Measurements from ENCODE around the gene PP2D1.

Gene PP2D1

DNA sequence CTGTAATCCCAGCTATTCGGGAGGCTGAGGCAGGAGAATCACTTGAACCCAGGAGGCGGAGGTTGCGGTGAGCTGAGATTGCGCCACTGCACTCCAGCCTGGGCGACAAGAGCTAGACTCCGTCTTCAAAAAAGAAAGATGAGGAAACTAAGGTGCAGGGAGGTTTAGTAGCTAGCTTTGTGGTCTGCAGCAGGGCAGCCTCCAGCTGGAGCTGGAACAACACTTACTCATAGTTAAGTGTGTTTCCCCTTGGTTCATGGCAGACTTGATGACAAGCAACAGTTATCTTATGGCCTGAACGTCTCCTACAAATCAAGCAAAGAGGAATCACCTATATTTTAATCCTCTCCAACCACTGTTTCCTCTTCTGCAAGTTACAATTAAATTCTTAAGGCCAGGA is 40.8 kb upstream of the PP2D1 start:
- no peak for TF ChIP-seq CTCF (IDR thresholded peaks at IDR 0.05; ENCODE audit: poor library complexity, severe bottlenecking)
- DNase-seq (ENCODE audit: low spot score) (no peak), ATAC-seq (ENCODE audit: low read depth) (no peak)
- H3K27ac ChIP-seq (ENCODE audit: poor library complexity, severe bottlenecking): no peak overlapping the region
- H3K36me3 ChIP-seq (ENCODE audit: low read depth): no peaks in the 10 kb centered on the region
- H3K9me3 ChIP-seq (ENCODE audit: severe bottlenecking): no peaks in the 10 kb centered on the region
- no peaks in the 10 kb centered on the region for H3K27me3 ChIP-seq (ENCODE audit: insufficient read depth, poor library complexity, severe bottlenecking)
- H3K4me3 ChIP-seq (ENCODE audit: severe bottlenecking): no peak overlapping the region
- peaks cover 33% of the 10 kb centered on the region for H3K4me1 ChIP-seq (ENCODE audit: insufficient read depth, poor library complexity, severe bottlenecking)

GRCh38 chr3:20051123-20051806 is 39.2 kb upstream of the PP2D1 start:
- no peak for TF ChIP-seq CTCF (IDR thresholded peaks at IDR 0.05; ENCODE audit: poor library complexity, severe bottlenecking)
- no peaks in the 10 kb centered on the region for H3K36me3 ChIP-seq (ENCODE audit: low read depth)
- H3K4me1 ChIP-seq (ENCODE audit: insufficient read depth, poor library complexity, severe bottlenecking): peaks cover 20% of the 10 kb centered on the region
- ATAC-seq (ENCODE audit: low read depth) (no peak), DNase-seq (ENCODE audit: low spot score) (no peak)
- no peak overlapping the region for H3K27ac ChIP-seq (ENCODE audit: poor library complexity, severe bottlenecking)
- no peaks in the 10 kb centered on the region for H3K9me3 ChIP-seq (ENCODE audit: severe bottlenecking)
- no peak overlapping the region for H3K4me3 ChIP-seq (ENCODE audit: severe bottlenecking)
- no peaks in the 10 kb centered on the region for H3K27me3 ChIP-seq (ENCODE audit: insufficient read depth, poor library complexity, severe bottlenecking)

DNA sequence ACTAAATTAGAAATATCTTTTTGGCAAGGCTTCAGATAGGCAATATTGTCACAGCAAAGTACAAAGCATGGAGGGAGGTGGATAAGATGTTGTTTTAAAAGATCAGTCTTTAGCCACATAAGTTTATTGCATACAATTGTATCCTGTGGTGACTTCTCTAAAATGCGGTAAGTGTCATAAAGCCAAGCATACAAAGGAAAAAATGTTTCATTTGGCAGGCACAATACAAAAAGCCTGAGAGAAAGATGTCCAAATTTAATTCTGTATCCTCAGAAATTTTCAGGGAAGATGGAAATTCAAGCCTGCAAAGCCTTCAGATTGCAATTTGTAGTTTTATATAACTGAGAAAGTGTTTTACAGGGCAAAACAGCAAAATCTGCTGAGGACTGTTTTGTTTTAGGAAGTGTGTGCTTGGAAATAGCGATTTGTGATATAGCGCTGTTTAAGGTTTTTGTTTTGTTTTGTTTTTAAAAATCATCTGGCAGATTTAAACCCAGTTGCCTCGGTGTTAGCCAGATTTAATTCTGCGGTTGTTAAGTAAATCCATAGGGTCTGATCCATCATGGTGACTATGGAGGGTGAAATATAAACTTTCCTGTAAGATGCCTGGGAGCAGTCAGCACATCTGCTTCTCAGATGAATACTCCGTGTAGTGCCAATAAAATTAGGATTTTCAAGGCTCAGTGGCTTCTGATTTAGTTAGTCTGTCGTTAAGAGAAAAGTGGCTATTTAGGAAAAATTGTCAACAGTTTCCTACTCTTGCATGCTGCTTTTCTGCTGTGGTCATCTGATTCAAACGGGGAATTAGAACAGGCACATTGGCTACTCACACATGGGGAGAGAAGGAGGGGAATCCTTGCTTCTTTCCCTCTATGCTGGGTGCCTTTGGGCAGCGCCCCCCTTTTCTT is 36.2 kb upstream of the PP2D1 start:
- H3K9me3 ChIP-seq (ENCODE audit: severe bottlenecking): no peaks in the 10 kb centered on the region
- no peak overlapping the region for H3K4me3 ChIP-seq (ENCODE audit: severe bottlenecking)
- no peak for ATAC-seq (ENCODE audit: low read depth)
- H3K4me1 ChIP-seq (ENCODE audit: insufficient read depth, poor library complexity, severe bottlenecking): peaks cover 5% of the 10 kb centered on the region
- no peak for DNase-seq (ENCODE audit: low spot score)
- no peak overlapping the region for H3K27ac ChIP-seq (ENCODE audit: poor library complexity, severe bottlenecking)
- H3K36me3 ChIP-seq (ENCODE audit: low read depth): no peaks in the 10 kb centered on the region
- H3K27me3 ChIP-seq (ENCODE audit: insufficient read depth, poor library complexity, severe bottlenecking): no peaks in the 10 kb centered on the region
- no peak for TF ChIP-seq CTCF (IDR thresholded peaks at IDR 0.05; ENCODE audit: poor library complexity, severe bottlenecking)

- H3K4me3 ChIP-seq (ENCODE audit: severe bottlenecking): no peak overlapping the region
- no peak overlapping the region for H3K27ac ChIP-seq (ENCODE audit: poor library complexity, severe bottlenecking)
- peaks cover 7% of the 10 kb centered on the region for H3K4me1 ChIP-seq (ENCODE audit: insufficient read depth, poor library complexity, severe bottlenecking)
- no peaks in the 10 kb centered on the region for H3K27me3 ChIP-seq (ENCODE audit: insufficient read depth, poor library complexity, severe bottlenecking)
- no peaks in the 10 kb centered on the region for H3K9me3 ChIP-seq (ENCODE audit: severe bottlenecking)
- no peak for TF ChIP-seq CTCF (IDR thresholded peaks at IDR 0.05; ENCODE audit: poor library complexity, severe bottlenecking)
- no peaks in the 10 kb centered on the region for H3K36me3 ChIP-seq (ENCODE audit: low read depth)
- DNase-seq (ENCODE audit: low spot score): no peak
- no peak for ATAC-seq (ENCODE audit: low read depth)
Measured at GRCh38 chr3:20047341-20047779, 35.3 kb upstream of the PP2D1 start.
